HEK293T (cell line): ENCODE results near the gene CMYA5.
"Not testable (repeated sequence)": the region's sequence is repeated elsewhere in the genome, so short reads cannot be mapped to it uniquely, and the experiment has no call there.

Source experiments
- CTCF ChIA-PET: fragments of 350-600 bp; formaldehyde crosslinking; extraction: SDS; loops from one replicate; lab custom pipeline; 2021; ENCODE audit warnings: antibody characterized with exemption, inconsistent platforms; lab: Yijun Ruan, JAX
- POLR2A ChIA-PET: fragments of 350-600 bp; formaldehyde crosslinking; extraction: SDS; loops from one replicate; lab custom pipeline; 2020; ENCODE audit warnings: antibody characterized with exemption, inconsistent platforms; lab: Yijun Ruan, JAX
- DNase-seq: peaks from one replicate; pipeline ENCODE4 v3.0.0; 2012; ENCODE audit warnings: mixed read lengths; ENCODE audit errors: extremely low spot score
- ARNT ChIP-seq: fragments of 450-650 bp; IDR thresholded peaks from 2 replicates; pipeline ENCODE4 v1.6.1; 2017; ENCODE audit warnings: mild to moderate bottlenecking
- BHLHE40 ChIP-seq: fragments of 450-650 bp; IDR thresholded peaks from 2 replicates; pipeline ENCODE4 v1.6.1; 2016; ENCODE audit warnings: mild to moderate bottlenecking, moderate library complexity, borderline replicate concordance
- CTBP1 ChIP-seq: fragments of 450-650 bp; IDR thresholded peaks from 2 replicates; pipeline ENCODE4 v1.6.1; 2016; ENCODE audit warnings: borderline replicate concordance
- ELF4 ChIP-seq: fragments of 450-650 bp; IDR thresholded peaks from 2 replicates; pipeline ENCODE4 v1.6.1; 2017; ENCODE audit warnings: antibody characterized with exemption
- FOXA1 ChIP-seq: fragments of 450-650 bp; IDR thresholded peaks from 2 replicates; pipeline ENCODE4 v1.6.1; 2016; ENCODE audit warnings: mild to moderate bottlenecking
- FOXK2 ChIP-seq: fragments of 450-650 bp; IDR thresholded peaks from 2 replicates; pipeline ENCODE4 v1.6.1; 2016; ENCODE audit warnings: mild to moderate bottlenecking
- FOXM1 ChIP-seq: fragments of 450-650 bp; IDR thresholded peaks from 2 replicates; pipeline ENCODE4 v1.6.1; 2017; ENCODE audit warnings: mild to moderate bottlenecking, borderline replicate concordance
- HDGF ChIP-seq: fragments of 450-650 bp; IDR thresholded peaks from 2 replicates; pipeline ENCODE4 v1.6.1; 2017; ENCODE audit warnings: antibody characterized with exemption, borderline replicate concordance
- L3MBTL2 ChIP-seq: fragments of 450-650 bp; conservative IDR thresholded peaks from 2 replicates; pipeline ENCODE4 v1.6.1; 2016; ENCODE audit warnings: mild to moderate bottlenecking
- LEF1 ChIP-seq: fragments of 450-650 bp; IDR thresholded peaks from 2 replicates; pipeline ENCODE4 v1.6.1; 2017; ENCODE audit warnings: mild to moderate bottlenecking, borderline replicate concordance
- NFRKB ChIP-seq: fragments of 450-650 bp; IDR thresholded peaks from 2 replicates; pipeline ENCODE4 v1.6.1; 2016; ENCODE audit warnings: mild to moderate bottlenecking, moderate library complexity
- SP1 ChIP-seq: fragments of 450-650 bp; IDR thresholded peaks from 2 replicates; pipeline ENCODE4 v1.6.1; 2017
- SUZ12 ChIP-seq: fragments of 450-650 bp; IDR thresholded peaks from 2 replicates; pipeline ENCODE4 v1.6.1; 2016; ENCODE audit warnings: mild to moderate bottlenecking
- TARDBP ChIP-seq: fragments of 450-650 bp; IDR thresholded peaks from 2 replicates; pipeline ENCODE4 v1.6.1; 2016
- ZNF384 ChIP-seq: fragments of 450-650 bp; IDR thresholded peaks from 2 replicates; pipeline ENCODE4 v1.6.1; 2016
- TF ChIP-seq, protein P1 (sequence below): fragments of 450-650 bp; IDR thresholded peaks from 2 replicates; pipeline ENCODE4 v1.6.1; 2016

Gene CMYA5

DNA sequence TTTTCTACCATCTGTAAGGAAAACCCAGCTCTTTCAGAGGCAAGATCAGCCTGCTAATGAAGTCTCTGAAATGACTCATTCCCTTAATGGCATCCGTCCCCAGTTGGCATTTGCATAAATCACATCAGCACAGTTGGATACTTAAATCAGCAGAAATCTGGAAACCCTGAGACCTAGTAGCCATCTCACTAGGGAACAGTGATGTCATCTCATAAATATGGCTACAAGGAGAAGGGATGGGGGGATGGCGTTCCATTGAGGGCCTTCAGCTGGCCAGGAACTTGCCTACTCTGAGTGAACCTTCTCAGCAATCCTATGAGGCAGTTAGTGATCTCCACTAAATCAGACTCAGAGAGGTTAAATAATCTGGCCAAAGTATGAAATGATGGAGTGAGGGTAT is 81.8 kb downstream of the CMYA5 start:
- DNase-seq = peak; percentile 40

DNA sequence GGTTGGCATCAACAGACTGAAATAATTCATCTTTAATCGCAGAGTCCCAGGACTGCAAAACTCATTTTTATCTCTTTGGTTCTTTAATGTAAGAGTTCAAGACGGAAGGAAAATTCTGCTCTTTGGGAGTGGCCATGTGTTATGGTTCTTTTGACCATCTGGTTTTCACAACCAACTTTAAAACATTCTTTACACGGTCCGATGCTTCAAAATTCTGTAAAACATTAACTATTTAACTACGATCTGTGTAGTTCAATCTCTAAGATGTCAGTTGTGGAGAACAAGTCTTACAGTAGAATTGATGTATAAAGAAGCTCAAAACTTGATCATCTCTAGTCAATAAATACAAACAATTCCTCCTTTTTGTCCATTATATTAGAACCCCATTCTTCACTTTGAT is 83.0 kb downstream of the CMYA5 start:
- CTCF ChIA-PET = no interaction called here
- no peak for DNase-seq
- POLR2A ChIA-PET = no interaction called here
- TF ChIP-seq NFRKB (no peak), FOXM1 (no peak), ARNT (no peak), SUZ12 (no peak), FOXK2 (no peak), ELF4 (no peak), SP1 (no peak), L3MBTL2 (no peak), BHLHE40 (no peak), LEF1 (no peak), ZNF384 (no peak)

More for the DNA sequence above, 81.8 kb downstream of the CMYA5 start:
- ChIA-PET CTCF (no interaction called here), POLR2A (no interaction called here)
- TF ChIP-seq, protein P1, sequence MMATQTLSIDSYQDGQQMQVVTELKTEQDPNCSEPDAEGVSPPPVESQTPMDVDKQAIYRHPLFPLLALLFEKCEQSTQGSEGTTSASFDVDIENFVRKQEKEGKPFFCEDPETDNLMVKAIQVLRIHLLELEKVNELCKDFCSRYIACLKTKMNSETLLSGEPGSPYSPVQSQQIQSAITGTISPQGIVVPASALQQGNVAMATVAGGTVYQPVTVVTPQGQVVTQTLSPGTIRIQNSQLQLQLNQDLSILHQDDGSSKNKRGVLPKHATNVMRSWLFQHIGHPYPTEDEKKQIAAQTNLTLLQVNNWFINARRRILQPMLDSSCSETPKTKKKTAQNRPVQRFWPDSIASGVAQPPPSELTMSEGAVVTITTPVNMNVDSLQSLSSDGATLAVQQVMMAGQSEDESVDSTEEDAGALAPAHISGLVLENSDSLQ = peak; percentile 84
- TF ChIP-seq ELF4 = no peak

DNA sequence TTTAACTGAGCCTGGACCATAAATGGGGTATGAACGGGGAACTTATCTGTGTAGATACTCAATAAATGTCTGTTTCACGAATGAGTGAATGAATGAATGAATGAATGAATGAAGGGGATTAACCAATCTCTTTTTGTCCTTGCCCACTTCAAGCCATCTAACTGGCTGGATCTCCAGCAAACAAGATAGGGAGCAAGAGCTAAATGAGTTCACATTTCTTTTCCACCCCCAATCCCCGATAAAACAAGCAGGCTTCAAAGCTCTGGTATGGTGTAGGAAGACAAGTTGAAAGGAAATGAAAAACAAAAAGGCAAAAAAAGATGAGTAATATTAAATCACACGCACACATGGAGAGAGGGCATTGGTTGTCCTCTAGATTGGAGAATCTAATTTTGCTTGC is 84.0 kb downstream of the CMYA5 start:
- CTCF ChIA-PET = no interaction called here
- POLR2A ChIA-PET = no interaction called here
- TF ChIP-seq L3MBTL2 = no peak
- TF ChIP-seq ELF4 = no peak
- TF ChIP-seq LEF1 = no peak
- no peak for TF ChIP-seq HDGF
- TF ChIP-seq FOXK2 = no peak
- TF ChIP-seq BHLHE40 = no peak
- TF ChIP-seq ZNF384 = no peak
- DNase-seq = no peak

DNA sequence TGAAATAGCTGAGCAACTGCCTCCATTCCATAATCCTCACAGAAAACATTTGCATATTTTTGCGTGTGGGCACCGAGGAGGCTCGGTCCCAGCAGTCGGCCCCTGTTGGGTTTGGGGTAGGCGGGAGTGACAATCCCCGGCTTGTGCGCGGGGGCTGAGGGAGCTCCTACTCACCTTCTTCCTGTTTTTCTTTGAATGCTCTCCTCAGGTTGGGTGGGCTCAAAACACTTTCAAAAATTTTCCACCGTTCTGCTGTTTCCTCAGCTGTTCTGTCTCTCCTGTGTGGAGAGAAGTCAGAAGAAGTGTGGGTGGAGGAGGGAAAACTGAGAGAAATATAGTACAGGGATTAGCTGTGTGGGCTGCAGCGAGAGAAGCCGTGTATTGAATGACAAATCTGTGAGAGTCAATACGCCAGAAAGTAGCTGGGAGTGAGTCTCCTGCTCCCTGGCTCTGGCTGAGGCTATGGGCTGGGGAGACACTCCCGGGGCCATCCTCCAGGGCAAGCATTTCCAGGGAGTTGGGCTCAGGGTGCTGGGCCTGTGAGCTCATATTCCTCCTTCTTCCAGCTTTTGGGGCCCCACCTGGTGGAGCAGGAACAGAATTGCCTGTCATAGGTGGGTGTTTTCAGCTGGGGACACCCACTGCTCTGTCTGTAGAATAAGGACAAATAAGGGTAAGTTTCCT is 84.7 kb downstream of the CMYA5 start:
- ChIA-PET POLR2A (interaction anchor here (1.0 kb wide), 1 partner anchor 274 kb away, joined by 5 read pairs; no protein-coding TSS in a partner anchor), CTCF (interaction anchor here (0.7 to 1.1 kb wide), 7 partner anchors 11 to 586 kb away, joined by 3 to 4 read pairs (median 3); no protein-coding TSS in a partner anchor)
- no peak for TF ChIP-seq NFRKB
- TF ChIP-seq CTBP1 = no peak
- no peak for TF ChIP-seq HDGF
- no peak for TF ChIP-seq ELF4
- TF ChIP-seq SP1 = no peak
- TF ChIP-seq FOXA1 = no peak
- no peak for TF ChIP-seq ARNT
- no peak for TF ChIP-seq FOXK2
- TF ChIP-seq, protein P1 = no peak
- no peak for TF ChIP-seq L3MBTL2
- no peak for TF ChIP-seq FOXM1
- peak; percentile 36 for DNase-seq

DNA sequence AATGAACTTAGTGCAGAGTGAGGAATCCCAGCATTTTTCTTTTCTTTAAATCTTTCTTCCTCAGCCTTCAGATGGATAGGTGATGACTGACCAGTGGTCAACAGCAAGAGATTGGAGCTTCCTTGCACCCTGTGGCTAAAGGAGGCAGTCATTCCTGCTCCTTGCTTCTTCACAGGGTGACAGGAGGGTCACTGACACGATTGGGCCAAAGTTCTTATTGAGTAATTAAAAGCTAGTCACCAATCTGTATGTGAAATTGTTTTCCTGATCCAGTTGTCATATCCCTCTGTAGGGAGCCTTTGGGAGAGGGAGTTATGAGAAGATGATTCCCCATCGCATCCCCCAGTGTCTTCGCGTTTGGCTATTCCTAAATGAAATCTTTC is 85.2 kb downstream of the CMYA5 start:
- ChIA-PET CTCF (interaction anchor here (0.7 to 1.1 kb wide), 5 partner anchors 10 to 586 kb away, joined by 3 to 4 read pairs (median 3); no protein-coding TSS in a partner anchor), POLR2A (interaction anchor here (1.0 kb wide), 1 partner anchor 275 kb away, joined by 5 read pairs; no protein-coding TSS in a partner anchor)
- TF ChIP-seq L3MBTL2 (no peak), BHLHE40 (no peak), CTBP1 (no peak), FOXM1 (no peak), SP1 (no peak)
- DNase-seq = no peak

DNA sequence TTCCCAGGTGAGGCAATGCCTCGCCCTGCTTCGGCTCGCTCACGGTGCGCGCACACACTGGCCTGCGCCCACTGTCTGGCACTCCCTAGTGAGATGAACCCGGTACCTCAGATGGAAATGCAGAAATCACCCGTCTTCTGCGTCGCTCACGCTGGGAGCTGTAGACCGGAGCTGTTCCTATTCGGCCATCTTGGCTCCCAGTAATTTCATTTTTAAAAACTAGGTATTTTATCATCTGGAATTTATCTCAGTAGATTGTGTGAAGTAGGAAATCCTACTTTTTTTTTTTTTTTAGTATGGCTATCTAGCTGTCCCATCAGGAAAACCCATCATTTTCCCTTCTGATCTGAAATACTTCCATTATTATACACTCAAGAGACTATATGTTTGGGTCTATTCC is 95.1 kb downstream of the CMYA5 start:
- POLR2A ChIA-PET, DNase-seq: not testable (repeated sequence)
- CTCF ChIA-PET = interaction anchor here (0.6 kb wide), 1 partner anchor 10 kb away, joined by 3 read pairs; no protein-coding TSS in a partner anchor

DNA sequence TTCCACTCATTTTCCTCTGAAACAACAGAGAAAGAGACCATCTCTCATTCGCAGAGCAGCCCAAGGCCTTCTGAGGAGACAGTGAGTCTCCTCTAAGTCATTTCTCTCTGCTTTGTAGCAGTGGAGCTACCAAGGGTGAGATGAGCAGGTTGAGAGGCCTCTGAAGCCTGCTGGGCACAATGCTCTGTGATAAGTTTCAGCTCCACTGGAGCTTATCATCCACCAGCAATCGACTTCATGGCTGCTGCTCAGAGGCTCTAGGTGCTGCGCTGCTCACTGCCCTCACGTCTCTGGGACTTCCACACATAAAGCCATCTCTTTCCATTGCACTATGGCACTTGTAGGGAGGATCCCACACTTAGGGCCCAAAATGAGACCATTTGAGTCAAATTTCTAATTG is 96.3 kb downstream of the CMYA5 start:
- TF ChIP-seq HDGF (no peak), FOXM1 (no peak), ZNF384 (no peak), ELF4 (no peak), FOXK2 (no peak), TARDBP (no peak), BHLHE40 (no peak), SUZ12 (no peak), FOXA1 (no peak), NFRKB (no peak)
- POLR2A ChIA-PET = no interaction called here
- CTCF ChIA-PET = no interaction called here
- DNase-seq = no peak

DNA sequence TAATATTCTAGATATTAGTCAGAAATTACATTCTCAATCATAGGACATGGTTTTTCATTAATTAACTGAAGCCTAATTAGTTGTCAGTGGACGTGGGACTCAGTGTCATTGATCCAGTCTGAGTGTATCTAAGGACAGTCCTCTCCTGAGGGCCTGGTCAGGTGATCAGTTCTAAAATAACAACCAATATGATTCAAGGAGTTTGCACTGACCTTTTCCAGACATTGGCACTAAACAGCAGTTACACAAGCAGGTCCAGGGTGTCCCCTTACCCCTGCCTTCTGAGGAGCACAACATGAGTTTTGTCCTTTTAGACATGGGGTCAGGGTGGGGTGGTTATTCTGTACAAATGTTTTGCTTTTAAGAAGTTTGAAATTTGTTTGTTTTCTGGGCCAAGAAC is 97.8 kb downstream of the CMYA5 start:
- CTCF ChIA-PET = no interaction called here
- POLR2A ChIA-PET = no interaction called here
- TF ChIP-seq FOXK2 = no peak
- TF ChIP-seq BHLHE40 = no peak
- no peak for TF ChIP-seq TARDBP
- TF ChIP-seq LEF1 = no peak
- no peak for TF ChIP-seq L3MBTL2
- no peak for TF ChIP-seq CTBP1
- TF ChIP-seq SUZ12 = no peak
- TF ChIP-seq ZNF384 = no peak
- TF ChIP-seq FOXA1 = no peak
- TF ChIP-seq ELF4 = no peak
- TF ChIP-seq ARNT = no peak
- TF ChIP-seq, protein P1 = no peak
- no peak for DNase-seq
